IMR-90 (cell line): ENCODE results near the gene FER. TPM values are rescaled to one million over a fixed set of nuclear protein-coding genes. Genes with fewer than 3 reads are reported as not detected.

ENCODE experiments used
- ATAC-seq: fragments of 200-7000 bp; cut with Tn5 transposase; 2 replicates; pipeline ENCODE4 v1.9.1; 2020; ENCODE audit warnings: low read depth, mild to moderate bottlenecking, moderate library complexity
- BruUV-seq: library from RNA; stranded (reverse); fragments of 400-500 nt; replicated peaks from 2 replicates; lab custom pipeline; 2021; lab: Mats Ljungman, UMichigan
- CTCF ChIA-PET: fragments of 300-600 bp; formaldehyde crosslinking; extraction: SDS; loops from one replicate; lab custom pipeline; 2021; ENCODE audit warnings: antibody characterized with exemption; lab: Yijun Ruan, JAX
- POLR2A ChIA-PET: fragments of 300-600 bp; sonication (Branson Sonifier 250); formaldehyde crosslinking; loops from one replicate; lab custom pipeline; 2022; ENCODE audit warnings: antibody characterized with exemption; ENCODE audit not compliant: unreplicated experiment; lab: Charles Lee
- DNase-seq: peaks from one replicate; pipeline ENCODE4 v3.0.0; 2013
- H2AFZ ChIP-seq: replicated peaks from 2 replicates; pipeline ENCODE3; 2013; ENCODE audit warnings: low read length, mild to moderate bottlenecking; ENCODE audit not compliant: poor library complexity
- H2AK5ac ChIP-seq: 2 replicates; pipeline ENCODE4 v1.6.1; 2013; ENCODE audit warnings: low read depth, low read length, inconsistent platforms
- H2AK9ac ChIP-seq: replicated peaks from 2 replicates; pipeline ENCODE3; 2013; ENCODE audit warnings: mild to moderate bottlenecking, low read depth, low read length, moderate library complexity; ENCODE audit not compliant: poor library complexity
- H2BK120ac ChIP-seq: 2 replicates; pipeline ENCODE4 v1.6.1; 2013; ENCODE audit warnings: low read depth, low read length, inconsistent platforms
- H2BK15ac ChIP-seq: 3 replicates; pipeline ENCODE4 v1.6.1; 2013; ENCODE audit warnings: low read depth, low read length, inconsistent platforms
- H2BK20ac ChIP-seq: 2 replicates; pipeline ENCODE4 v1.6.1; 2013; ENCODE audit warnings: low read depth, mild to moderate bottlenecking, inconsistent platforms, low read length, moderate library complexity
- H2BK5ac ChIP-seq: 2 replicates; pipeline ENCODE4 v1.6.1; 2013; ENCODE audit warnings: mild to moderate bottlenecking, low read depth, low read length, inconsistent platforms; ENCODE audit not compliant: poor library complexity, severe bottlenecking
- H3K14ac ChIP-seq: replicated peaks from 2 replicates; pipeline ENCODE4 v1.6.1; 2013; ENCODE audit warnings: low read depth, low read length, inconsistent platforms
- H3K18ac ChIP-seq: 2 replicates; pipeline ENCODE4 v1.6.1; 2013; ENCODE audit warnings: low read depth, low read length, control low read depth
- H3K23ac ChIP-seq: 2 replicates; pipeline ENCODE4 v1.6.1; 2013; ENCODE audit warnings: low read depth, low read length, inconsistent platforms
- H3K27ac ChIP-seq: 2 replicates; pipeline ENCODE4 v1.5.1; 2013; ENCODE audit warnings: mild to moderate bottlenecking, control low read depth, low read length; ENCODE audit not compliant: insufficient read depth
- H3K27me3 ChIP-seq: 2 replicates; pipeline ENCODE4 v1.6.1; 2013; ENCODE audit warnings: low read length; ENCODE audit not compliant: control insufficient read depth, insufficient read depth
- H3K36me3 ChIP-seq: 2 replicates; pipeline ENCODE4 v1.6.1; 2013; ENCODE audit warnings: low read length, mixed read lengths; ENCODE audit not compliant: control insufficient read depth, insufficient read depth
- H3K4ac ChIP-seq: 2 replicates; pipeline ENCODE4 v1.6.1; 2013; ENCODE audit warnings: low read depth, low read length, inconsistent platforms
- H3K4me1 ChIP-seq: 2 replicates; pipeline ENCODE4 v1.6.1; 2013; ENCODE audit warnings: low read length, mixed read lengths; ENCODE audit not compliant: control insufficient read depth, insufficient read depth
- H3K4me2 ChIP-seq: 2 replicates; pipeline ENCODE4 v1.6.1; 2013; ENCODE audit warnings: low read depth, mild to moderate bottlenecking, control low read depth, low read length, moderate library complexity
- H3K4me3 ChIP-seq: 2 replicates; pipeline ENCODE4 v1.5.1; 2013; ENCODE audit warnings: low read depth, mild to moderate bottlenecking, control low read depth, low read length, moderate library complexity; ENCODE audit not compliant: insufficient read depth
- H3K56ac ChIP-seq: 2 replicates; pipeline ENCODE4 v1.6.1; 2013; ENCODE audit warnings: low read length, inconsistent platforms; ENCODE audit not compliant: insufficient read depth; ENCODE audit errors: extremely low read depth
- H3K79me1 ChIP-seq, 2 experiments: 2 replicates each; pipeline ENCODE4 v1.6.1; 2013; ENCODE audit warnings: low read length in 2 of 2, inconsistent platforms in 1 of 2, low read depth in 1 of 2
- H3K9ac ChIP-seq: 2 replicates; pipeline ENCODE4 v1.6.1; 2013; ENCODE audit warnings: low read depth, low read length, control low read depth
- H3K9me1 ChIP-seq: 2 replicates; pipeline ENCODE4 v1.6.1; 2013; ENCODE audit warnings: low read length, inconsistent platforms; ENCODE audit not compliant: insufficient read depth
- H3K9me3 ChIP-seq: 2 replicates; pipeline ENCODE4 v1.6.1; 2013; ENCODE audit warnings: low read length; ENCODE audit not compliant: control insufficient read depth, insufficient read depth
- H4K20me1 ChIP-seq: 2 replicates; pipeline ENCODE4 v1.6.1; 2013; ENCODE audit warnings: low read length, inconsistent platforms; ENCODE audit not compliant: insufficient read depth
- H4K5ac ChIP-seq: 2 replicates; pipeline ENCODE4 v1.6.1; 2013; ENCODE audit warnings: mild to moderate bottlenecking, low read depth, low read length, control low read depth
- H4K8ac ChIP-seq, 2 experiments: 2 replicates each; pipeline ENCODE4 v1.6.1; 2013; ENCODE audit warnings: low read depth in 2 of 2, low read length in 2 of 2, control low read depth in 1 of 2, inconsistent platforms in 1 of 2
- H4K91ac ChIP-seq: 2 replicates; pipeline ENCODE4 v1.6.1; 2013; ENCODE audit warnings: low read depth, low read length, inconsistent platforms; ENCODE audit not compliant: insufficient read depth
- BHLHE40 ChIP-seq: fragments of 150-350 bp; IDR thresholded peaks from 2 replicates; pipeline ENCODE4 v1.6.1; 2016; ENCODE audit warnings: mild to moderate bottlenecking, low read depth, low read length
- CEBPB ChIP-seq: IDR thresholded peaks from 2 replicates; pipeline ENCODE4 v1.6.1; 2012; ENCODE audit warnings: low read depth, low read length, improper control_type of control experiment
- CHD1 ChIP-seq: IDR thresholded peaks from 2 replicates; pipeline ENCODE4 v1.6.1; 2012; ENCODE audit warnings: low read depth, low read length, improper control_type of control experiment
- ELK1 ChIP-seq: fragments of 150-350 bp; IDR thresholded peaks from 2 replicates; pipeline ENCODE4 v1.6.1; 2016; ENCODE audit warnings: low read depth, mild to moderate bottlenecking, low read length, moderate library complexity, borderline replicate concordance
- FOS ChIP-seq: fragments of 150-350 bp; IDR thresholded peaks from 2 replicates; pipeline ENCODE4 v1.6.1; 2016; ENCODE audit warnings: low read depth, low read length
- MAFK ChIP-seq: IDR thresholded peaks from 2 replicates; pipeline ENCODE4 v1.6.1; 2012; ENCODE audit warnings: low read depth, low read length, improper control_type of control experiment
- MAZ ChIP-seq: IDR thresholded peaks from 2 replicates; pipeline ENCODE4 v1.6.1; 2012; ENCODE audit warnings: low read depth, mild to moderate bottlenecking, low read length, improper control_type of control experiment, moderate library complexity, borderline replicate concordance
- MXI1 ChIP-seq: IDR thresholded peaks from 2 replicates; pipeline ENCODE4 v1.6.1; 2012; ENCODE audit warnings: low read depth, mild to moderate bottlenecking, low read length, moderate library complexity, borderline replicate concordance
- NFE2L2 ChIP-seq: fragments of 150-350 bp; IDR thresholded peaks from 2 replicates; pipeline ENCODE4 v1.6.1; 2016; ENCODE audit warnings: low read depth, mild to moderate bottlenecking, low read length
- POLR2A ChIP-seq: IDR thresholded peaks from 2 replicates; pipeline ENCODE4 v1.6.1; 2012; ENCODE audit warnings: mild to moderate bottlenecking, low read depth, low read length
- RAD21 ChIP-seq: IDR thresholded peaks from 2 replicates; pipeline ENCODE4 v1.6.1; 2012; ENCODE audit warnings: low read length, improper control_type of control experiment
- RCOR1 ChIP-seq: IDR thresholded peaks from 2 replicates; pipeline ENCODE4 v1.6.1; 2012; ENCODE audit warnings: mild to moderate bottlenecking, low read length, improper control_type of control experiment; ENCODE audit not compliant: insufficient replicate concordance
- RFX5 ChIP-seq: IDR thresholded peaks from 2 replicates; pipeline ENCODE4 v1.8.0; 2012; ENCODE audit warnings: low read depth, mild to moderate bottlenecking, low read length, moderate library complexity
- SMC3 ChIP-seq: fragments of 150-350 bp; IDR thresholded peaks from 2 replicates; pipeline ENCODE4 v1.6.1; 2016; ENCODE audit warnings: low read depth, mild to moderate bottlenecking, antibody characterized with exemption, low read length, moderate library complexity
- USF2 ChIP-seq: fragments of 150-350 bp; IDR thresholded peaks from 2 replicates; pipeline ENCODE4 v1.6.1; 2017; ENCODE audit warnings: mild to moderate bottlenecking, antibody characterized with exemption, low read length, low read depth
- WGBS, 2 experiments: methylation state at CpG; one replicate each; pipeline versions ENCODE4 v1.1.5 to v1.1.7; 2013; ENCODE audit warnings: missing lambda C conversion rate in 2 of 2; ENCODE audit not compliant: insufficient read length in 1 of 2; ENCODE audit errors: extremely low coverage in 2 of 2; 5-methylcytosine and 5-hydroxymethylcytosine counted together
- dilution Hi-C: fragments of 300-500 bp; cut with HindIII; formaldehyde crosslinking; loops from one replicate; pipeline ENCODE4 v1.14.3; 2018; ENCODE audit warnings: low sequenced_read_pairs; ENCODE audit not compliant: unreplicated experiment
- in situ Hi-C: fragments of 300-500 bp; cut with MboI; formaldehyde crosslinking; loops from 3 replicates; pipeline ENCODE4 v1.14.3; 2019; ENCODE audit warnings: low sequenced_read_pairs, inconsistent platforms, mixed read lengths
- intact Hi-C: fragments of 100-400 bp; cut with micrococcal nuclease; formaldehyde crosslinking; loops from 2 replicates; pipeline ENCODE4 v1.10.0; 2022
- polyA plus RNA-seq, 3 experiments: library from polyadenylated mRNA; depleted of rRNA; stranded (reverse); fragments of >200 nt; gene quantifications; 2 replicates each; pipeline ENCODE4 v1.2.3, GENCODE V29; 2012; ENCODE audit warnings: low replicate concordance in 1 of 3
- total RNA-seq: library from RNA; depleted of rRNA; stranded (reverse); fragments of >200 nt; gene quantifications from 2 replicates; pipeline ENCODE4 v1.2.3, GENCODE V29; 2012
- TF ChIP-seq, protein P1 (sequence below): conservative IDR thresholded peaks from 2 replicates; pipeline ENCODE4 v1.5.1; 2012; ENCODE audit warnings: mild to moderate bottlenecking, low read depth, low read length, improper control_type of control experiment

Gene FER
- total and polyA plus RNA-seq, 2 of the 4 experiments (the other 2 are of a cell fraction), result 3.5 to 32.4 TPM

DNA sequence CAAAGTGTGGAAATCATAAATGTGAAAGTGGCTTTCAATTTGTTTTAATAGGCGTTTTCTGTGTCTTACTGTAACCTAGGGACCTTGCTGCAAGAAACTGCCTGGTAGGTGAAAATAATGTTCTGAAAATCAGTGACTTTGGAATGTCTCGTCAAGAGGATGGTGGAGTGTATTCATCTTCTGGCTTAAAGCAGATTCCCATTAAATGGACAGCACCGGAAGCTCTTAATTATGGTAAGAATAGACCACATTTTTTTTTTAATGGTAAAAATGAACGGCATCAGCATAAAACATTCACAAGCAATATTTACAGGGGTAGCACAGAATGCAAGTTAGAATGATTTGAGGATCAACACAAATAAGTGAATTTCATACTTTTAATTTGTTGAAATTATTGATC, 433.0 kb downstream of the FER start:
- Histone ChIP-seq H3K23ac (no peak overlapping the region), H3K56ac (no peak overlapping the region), H3K4me2 (no peak overlapping the region), H3K27me3 (no peaks in the 10 kb centered on the region), H3K18ac (no peak overlapping the region), H4K20me1 (no peaks in the 10 kb centered on the region), H2BK5ac (no peak overlapping the region), H3K9ac (no peak overlapping the region), H3K4ac (no peak overlapping the region), H4K5ac (no peak overlapping the region), H3K4me1 (no peaks in the 10 kb centered on the region), H3K9me3 (no peaks in the 10 kb centered on the region), H2BK120ac (no peak overlapping the region), H3K14ac (no peak overlapping the region), H3K9me1 (no peaks in the 10 kb centered on the region), H4K8ac (no peak overlapping the region), H3K4me3 (no peak overlapping the region), H2AK9ac (no peak overlapping the region), H2AK5ac (no peak overlapping the region), H2BK20ac (no peak overlapping the region), H3K79me1 (no peaks in the 10 kb centered on the region), H2BK15ac (no peak overlapping the region), H2AFZ (no peak overlapping the region), H3K36me3 (no peaks in the 10 kb centered on the region), H3K27ac (no peak overlapping the region), H4K91ac (no peak overlapping the region)
- dilution Hi-C loops, result no loop called here
- ChIA-PET POLR2A (no interaction called here), CTCF (no interaction called here)
- in situ Hi-C loops, result no loop called here
- ATAC-seq, result no peak
- intact Hi-C loops, result no loop called here
- TF ChIP-seq SMC3 (no peak), POLR2A (no peak), RFX5 (no peak), MAZ (no peak), ELK1 (no peak), NFE2L2 (no peak), CHD1 (no peak), MXI1 (no peak), BHLHE40 (no peak), USF2 (no peak), CEBPB (no peak), MAFK (no peak), FOS (no peak), RAD21 (no peak), RCOR1 (no peak)
- TF ChIP-seq, protein P1, sequence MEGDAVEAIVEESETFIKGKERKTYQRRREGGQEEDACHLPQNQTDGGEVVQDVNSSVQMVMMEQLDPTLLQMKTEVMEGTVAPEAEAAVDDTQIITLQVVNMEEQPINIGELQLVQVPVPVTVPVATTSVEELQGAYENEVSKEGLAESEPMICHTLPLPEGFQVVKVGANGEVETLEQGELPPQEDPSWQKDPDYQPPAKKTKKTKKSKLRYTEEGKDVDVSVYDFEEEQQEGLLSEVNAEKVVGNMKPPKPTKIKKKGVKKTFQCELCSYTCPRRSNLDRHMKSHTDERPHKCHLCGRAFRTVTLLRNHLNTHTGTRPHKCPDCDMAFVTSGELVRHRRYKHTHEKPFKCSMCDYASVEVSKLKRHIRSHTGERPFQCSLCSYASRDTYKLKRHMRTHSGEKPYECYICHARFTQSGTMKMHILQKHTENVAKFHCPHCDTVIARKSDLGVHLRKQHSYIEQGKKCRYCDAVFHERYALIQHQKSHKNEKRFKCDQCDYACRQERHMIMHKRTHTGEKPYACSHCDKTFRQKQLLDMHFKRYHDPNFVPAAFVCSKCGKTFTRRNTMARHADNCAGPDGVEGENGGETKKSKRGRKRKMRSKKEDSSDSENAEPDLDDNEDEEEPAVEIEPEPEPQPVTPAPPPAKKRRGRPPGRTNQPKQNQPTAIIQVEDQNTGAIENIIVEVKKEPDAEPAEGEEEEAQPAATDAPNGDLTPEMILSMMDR, result no peak
- WGBS, 2 experiments, result no CpG with 5 or more reads among the region's 4 CpGs
- BruUV-seq, result no TSS peak
- no peak for DNase-seq
